Ectodermal cell (in vitro differentiated cells): Measurements from ENCODE around the gene DEPDC7.

Experiments used
- H3K27ac ChIP-seq: 2 replicates; pipeline ENCODE4 v1.7.0; 2013; ENCODE audit warnings: mild to moderate bottlenecking, low read depth, low read length; ENCODE audit not compliant: insufficient read depth, poor library complexity, severe bottlenecking
- H3K27me3 ChIP-seq: 2 replicates; pipeline ENCODE4 v1.7.0; 2013; ENCODE audit warnings: mild to moderate bottlenecking, low read length; ENCODE audit not compliant: insufficient read depth, control insufficient read depth, poor library complexity, severe bottlenecking
- H3K36me3 ChIP-seq: one replicate; pipeline ENCODE4 v1.7.0; 2013; ENCODE audit warnings: low read length; ENCODE audit not compliant: control insufficient read depth, insufficient read depth
- H3K4me1 ChIP-seq: one replicate; pipeline ENCODE4 v1.7.0; 2013; ENCODE audit warnings: low read length; ENCODE audit not compliant: control insufficient read depth, insufficient read depth
- H3K4me3 ChIP-seq: 2 replicates; pipeline ENCODE4 v1.7.0; 2013; ENCODE audit warnings: low read depth, low read length, control low read depth; ENCODE audit not compliant: insufficient read depth
- H3K9me3 ChIP-seq: 2 replicates; pipeline ENCODE4 v1.7.0; 2013; ENCODE audit warnings: mild to moderate bottlenecking, low read length, moderate library complexity; ENCODE audit not compliant: control insufficient read depth
- WGBS, 2 experiments: methylation state at CpG; one replicate each; pipeline ENCODE4 v1.1.7; 2013; ENCODE audit warnings: missing lambda C conversion rate in 2 of 2; 5-methylcytosine and 5-hydroxymethylcytosine counted together

Gene DEPDC7

GRCh38 chr11:32991898-32992297, 23.8 kb upstream of the DEPDC7 start:
- Histone ChIP-seq H3K27me3 (no peaks in the 10 kb centered on the region), H3K4me3 (no peak overlapping the region), H3K36me3 (no peaks in the 10 kb centered on the region), H3K9me3 (no peaks in the 10 kb centered on the region), H3K4me1 (no peaks in the 10 kb centered on the region), H3K27ac (no peak overlapping the region)

- Histone ChIP-seq H3K36me3 (no peaks in the 10 kb centered on the region), H3K27ac (no peak overlapping the region), H3K27me3 (no peaks in the 10 kb centered on the region), H3K4me1 (no peaks in the 10 kb centered on the region), H3K9me3 (no peaks in the 10 kb centered on the region), H3K4me3 (no peak overlapping the region)
Observed at GRCh38 chr11:33000181-33000580, 15.5 kb upstream of the DEPDC7 start.

- no peaks in the 10 kb centered on the region for H3K4me1 ChIP-seq
- no peak overlapping the region for H3K4me3 ChIP-seq
- H3K27ac ChIP-seq, result no peak overlapping the region
- WGBS, 2 experiments, result 78 to 80% methylated on average over 6 of the region's 6 CpGs
- H3K9me3 ChIP-seq, result no peaks in the 10 kb centered on the region
- no peaks in the 10 kb centered on the region for H3K27me3 ChIP-seq
- no peaks in the 10 kb centered on the region for H3K36me3 ChIP-seq
Observed at GRCh38 chr11:33001281-33001680, 14.4 kb upstream of the DEPDC7 start.

- Histone ChIP-seq H3K4me1 (no peaks in the 10 kb centered on the region), H3K27me3 (no peaks in the 10 kb centered on the region), H3K4me3 (no peak overlapping the region), H3K36me3 (no peaks in the 10 kb centered on the region), H3K27ac (no peak overlapping the region), H3K9me3 (no peaks in the 10 kb centered on the region)
- WGBS, 2 experiments, result 87 to 96% methylated on average over 8 of the region's 8 CpGs
Observed at GRCh38 chr11:33001751-33002542, 13.7 kb upstream of the DEPDC7 start.

- Histone ChIP-seq H3K27ac (no peak overlapping the region), H3K4me1 (no peaks in the 10 kb centered on the region), H3K9me3 (no peaks in the 10 kb centered on the region), H3K27me3 (no peaks in the 10 kb centered on the region), H3K4me3 (no peak overlapping the region), H3K36me3 (no peaks in the 10 kb centered on the region)
- WGBS, 2 experiments, result 59 to 85% methylated on average over 2 of the region's 2 CpGs
Observed at GRCh38 chr11:33005175-33005574, 10.5 kb upstream of the DEPDC7 start.

- Histone ChIP-seq H3K4me3 (no peak overlapping the region), H3K36me3 (no peaks in the 10 kb centered on the region), H3K4me1 (no peaks in the 10 kb centered on the region), H3K27ac (no peak overlapping the region), H3K9me3 (no peaks in the 10 kb centered on the region), H3K27me3 (no peaks in the 10 kb centered on the region)
Observed at GRCh38 chr11:33006010-33006409, 9.7 kb upstream of the DEPDC7 start.

GRCh38 chr11:33013755-33014154, 1.9 kb upstream of the DEPDC7 start:
- peaks cover 3% of the 10 kb centered on the region for H3K4me1 ChIP-seq
- no peaks in the 10 kb centered on the region for H3K36me3 ChIP-seq
- H3K4me3 ChIP-seq, result no peak overlapping the region
- no peaks in the 10 kb centered on the region for H3K9me3 ChIP-seq
- H3K27me3 ChIP-seq, result peaks cover 38% of the 10 kb centered on the region
- no peak overlapping the region for H3K27ac ChIP-seq
- WGBS, 2 experiments, result 92 to 100% methylated on average over 1 of the region's 1 CpG

- peaks cover 38% of the 10 kb centered on the region for H3K27me3 ChIP-seq
- peaks cover 3% of the 10 kb centered on the region for H3K4me1 ChIP-seq
- no peak overlapping the region for H3K27ac ChIP-seq
- peak overlapping the region; percentile 37 for H3K4me3 ChIP-seq
- H3K36me3 ChIP-seq, result no peaks in the 10 kb centered on the region
- 47 to 62% methylated on average over 4 of the region's 4 CpGs for WGBS, 2 experiments
- no peaks in the 10 kb centered on the region for H3K9me3 ChIP-seq
Observed at GRCh38 chr11:33016654-33017053, 976 bp downstream of the DEPDC7 start.

GRCh38 chr11:33017478-33017877, 1.8 kb downstream of the DEPDC7 start:
- H3K27ac ChIP-seq, result no peak overlapping the region
- WGBS, 2 experiments, result 60 to 65% methylated on average over 9 of the region's 9 CpGs

GRCh38 chr11:33017965-33018364, 2.3 kb downstream of the DEPDC7 start:
- 96% methylated on average over 3 of the region's 3 CpGs; no CpG with 5 or more reads in 1 of the 2 experiments for WGBS, 2 experiments
- H3K36me3 ChIP-seq, result no peaks in the 10 kb centered on the region
- H3K27me3 ChIP-seq, result peaks cover 38% of the 10 kb centered on the region
- no peak overlapping the region for H3K27ac ChIP-seq
- H3K9me3 ChIP-seq, result no peaks in the 10 kb centered on the region
- H3K4me1 ChIP-seq, result peaks cover 3% of the 10 kb centered on the region
- no peak overlapping the region for H3K4me3 ChIP-seq

More at GRCh38 chr11:33017478-33017877, 1.8 kb downstream of the DEPDC7 start:
- Histone ChIP-seq H3K4me1 (peaks cover 3% of the 10 kb centered on the region), H3K9me3 (no peaks in the 10 kb centered on the region), H3K4me3 (no peak overlapping the region), H3K27me3 (peaks cover 38% of the 10 kb centered on the region), H3K36me3 (no peaks in the 10 kb centered on the region)
